Liver (tissue), 9 donors: ENCODE measurements around the gene MPRIP. TPM values are rescaled to one million over a fixed set of nuclear protein-coding genes. Genes with fewer than 3 reads are reported as not detected.
A peak's percentile ranks its signal among the peaks of the same experiment; 100 is the strongest.

Experiments used
- DNase-seq: peaks from one replicate; pipeline ENCODE4 v3.0.0-alpha.2; 2017; ENCODE audit warnings: low spot score
- H3K27ac ChIP-seq, 2 donors: one replicate each; pipeline ENCODE4 v1.7.0; 2013; ENCODE audit warnings: inconsistent platforms in 2 of 2, low read length in 2 of 2, control low read depth in 1 of 2, low read depth in 1 of 2, mild to moderate bottlenecking in 1 of 2
- H3K27me3 ChIP-seq, 4 donors: one replicate each; pipeline versions ENCODE4 v1.6.1 to v1.7.0; 2013; ENCODE audit warnings: low read length in 3 of 4, inconsistent platforms in 1 of 4, mild to moderate bottlenecking in 1 of 4, moderate library complexity in 1 of 4; ENCODE audit not compliant: control insufficient read depth in 4 of 4, insufficient read depth in 4 of 4
- H3K36me3 ChIP-seq, 4 donors: one replicate each; pipeline versions ENCODE4 v1.6.1 to v1.7.0; 2013; ENCODE audit warnings: low read length in 3 of 4, mild to moderate bottlenecking in 3 of 4, low read depth in 1 of 4, moderate library complexity in 1 of 4; ENCODE audit not compliant: control insufficient read depth in 4 of 4, insufficient read depth in 3 of 4
- H3K4me1 ChIP-seq, 4 donors: one replicate each; pipeline versions ENCODE4 v1.6.1 to v1.7.0; 2013; ENCODE audit warnings: low read length in 3 of 4, mild to moderate bottlenecking in 3 of 4, moderate library complexity in 1 of 4; ENCODE audit not compliant: control insufficient read depth in 4 of 4, insufficient read depth in 4 of 4
- H3K4me3 ChIP-seq, 3 donors: one replicate each; pipeline versions ENCODE4 v1.6.1 to v1.7.0; 2013; ENCODE audit warnings: low read length in 3 of 3, control low read depth in 1 of 3, low read depth in 1 of 3, mild to moderate bottlenecking in 1 of 3
- H3K9ac ChIP-seq, 2 donors: one replicate each; pipeline ENCODE4 v1.7.0; 2013; ENCODE audit warnings: low read length in 2 of 2, mild to moderate bottlenecking in 2 of 2, moderate library complexity in 2 of 2, control low read depth in 1 of 2, low read depth in 1 of 2
- H3K9me3 ChIP-seq, 4 donors: one replicate each; pipeline versions ENCODE4 v1.6.1 to v1.7.0; 2013; ENCODE audit warnings: low read length in 3 of 4; ENCODE audit not compliant: control insufficient read depth in 4 of 4
- EGR1 ChIP-seq, 2 donors: IDR thresholded peaks; 2 replicates each; pipeline ENCODE4 v1.6.1; 2016 to 2018; ENCODE audit warnings: antibody characterized with exemption in 2 of 2, low read depth in 2 of 2
- FOXA1 ChIP-seq: IDR thresholded peaks from 2 replicates; pipeline ENCODE4 v1.6.1; 2016; ENCODE audit warnings: antibody characterized with exemption
- FOXA2 ChIP-seq: IDR thresholded peaks from 2 replicates; pipeline ENCODE4 v1.6.1; 2016; ENCODE audit warnings: antibody characterized with exemption
- GABPA ChIP-seq, 2 donors: IDR thresholded peaks in 1 of 2; conservative IDR thresholded peaks in 1 of 2; 2 replicates each; pipeline ENCODE4 v1.6.1; 2016; ENCODE audit warnings: antibody characterized with exemption in 2 of 2, mild to moderate bottlenecking in 1 of 2, moderate library complexity in 1 of 2
- HNF4A ChIP-seq, 2 donors: conservative IDR thresholded peaks; 2 replicates each; pipeline ENCODE4 v1.6.1; 2016; ENCODE audit warnings: antibody characterized with exemption in 2 of 2, mild to moderate bottlenecking in 2 of 2
- HNF4G ChIP-seq: IDR thresholded peaks from 2 replicates; pipeline ENCODE4 v1.6.1; 2016; ENCODE audit warnings: antibody characterized with exemption
- JUND ChIP-seq, 2 donors: IDR thresholded peaks; 2 replicates each; pipeline ENCODE4 v1.6.1; 2016; ENCODE audit warnings: antibody characterized with exemption in 2 of 2
- NR2F2 ChIP-seq: IDR thresholded peaks from 2 replicates; pipeline ENCODE4 v1.6.1; 2016; ENCODE audit warnings: antibody characterized with exemption
- RAD21 ChIP-seq, 2 donors: IDR thresholded peaks; 2 replicates each; pipeline ENCODE4 v1.6.1; 2016; ENCODE audit warnings: antibody characterized with exemption in 2 of 2, mild to moderate bottlenecking in 2 of 2
- RXRA ChIP-seq, 2 donors: IDR thresholded peaks; 2 replicates each; pipeline ENCODE4 v1.6.1; 2017 to 2018; ENCODE audit warnings: antibody characterized with exemption in 2 of 2, mild to moderate bottlenecking in 1 of 2
- SP1 ChIP-seq: IDR thresholded peaks from 2 replicates; pipeline ENCODE4 v1.6.1; 2018; ENCODE audit warnings: antibody characterized with exemption, mild to moderate bottlenecking
- TAF1 ChIP-seq: conservative IDR thresholded peaks from 2 replicates; pipeline ENCODE4 v1.6.1; 2016; ENCODE audit warnings: antibody characterized with exemption, mild to moderate bottlenecking
- YY1 ChIP-seq: IDR thresholded peaks from 2 replicates; pipeline ENCODE4 v1.6.1; 2016; ENCODE audit warnings: antibody characterized with exemption, mild to moderate bottlenecking
- WGBS: extraction: QIAGEN DNeasy Blood & Tissue Kit; methylation state at CpG from one replicate; pipeline ENCODE4 v1.1.7; 2013; 5-methylcytosine and 5-hydroxymethylcytosine counted together
- polyA plus RNA-seq, 2 donors: library from polyadenylated mRNA; stranded (reverse) in 1 of 2; unstranded in 1 of 2; fragments of 200-250 nt in 1 of 2; fragments of >200 nt in 1 of 2; fragmentation: Nextera tagmentation in 1 of 2; extraction: Ambion mirVana in 1 of 2; gene quantifications; one replicate each; pipeline versions ENCODE4 v1.2.1 to v1.2.3, GENCODE V29; 2013 to 2015
- total RNA-seq, 2 donors: library from RNA; depleted of rRNA; stranded (reverse); fragments of >200 nt; gene quantifications; one replicate each; pipeline ENCODE4 v1.2.3, GENCODE V29; 2014
- TF ChIP-seq, protein P1 (sequence below): IDR thresholded peaks from 2 replicates; pipeline ENCODE4 v1.6.1; 2016; ENCODE audit warnings: antibody characterized with exemption
- TF ChIP-seq, protein P2 (sequence below): IDR thresholded peaks from 2 replicates; pipeline ENCODE4 v1.6.1; 2016; ENCODE audit warnings: antibody characterized with exemption
- TF ChIP-seq, protein P3 (sequence below): IDR thresholded peaks from 2 replicates; pipeline ENCODE4 v1.6.1; 2016; ENCODE audit warnings: antibody characterized with exemption, mild to moderate bottlenecking
- TF ChIP-seq, protein P4 (sequence below): IDR thresholded peaks from 2 replicates; pipeline ENCODE4 v1.6.1; 2016; ENCODE audit warnings: antibody characterized with exemption
- donor health status: healthy.
- donor health status: healthy.
- donor health status: healthy.
- donor health status: healthy.
- donor health status: healthy.

Gene MPRIP
- total and polyA plus RNA-seq, 4 donors = 21.2 to 61.9 (median 34.7) TPM

DNA sequence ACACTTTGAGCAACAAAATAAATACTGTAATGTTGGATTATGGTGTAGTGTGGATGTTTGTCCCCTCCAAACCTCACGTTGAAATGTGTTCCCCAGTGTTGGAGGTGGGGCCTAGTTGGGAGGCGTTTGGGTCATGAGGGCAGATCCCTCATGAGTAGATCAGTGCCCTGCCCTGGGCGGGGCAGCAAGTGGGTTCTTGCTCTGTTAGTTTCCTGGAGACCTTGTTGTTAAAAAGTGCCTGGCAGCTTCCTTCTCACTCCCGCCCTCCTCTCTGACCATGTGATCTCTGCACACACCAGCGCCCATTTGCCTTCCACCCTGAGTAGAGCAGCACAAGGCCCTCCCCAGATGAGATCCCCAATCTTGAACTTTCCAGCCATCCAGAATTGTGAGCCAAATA lies 67.7 kb downstream of the MPRIP start:
- Histone ChIP-seq H3K4me3 (no peak overlapping the region), H3K9me3 (no peaks in the 10 kb centered on the region), H3K36me3 (peaks cover 0 to 7% (median 3%) of the 10 kb centered on the region in 4 donors), H3K27me3 (no peaks in the 10 kb centered on the region), H3K9ac (no peak overlapping the region), H3K4me1 (peaks cover 0 to 34% (median 16%) of the 10 kb centered on the region in 4 donors), H3K27ac (no peak overlapping the region)
- peak; percentile 66 for DNase-seq
- WGBS = 64% methylated on average over 5 of the region's 5 CpGs
- TF ChIP-seq, protein P1, sequence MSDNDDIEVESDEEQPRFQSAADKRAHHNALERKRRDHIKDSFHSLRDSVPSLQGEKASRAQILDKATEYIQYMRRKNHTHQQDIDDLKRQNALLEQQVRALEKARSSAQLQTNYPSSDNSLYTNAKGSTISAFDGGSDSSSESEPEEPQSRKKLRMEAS = no peak
- TF ChIP-seq GABPA (IDR thresholded peaks at IDR 0.05 in 1 of 2, conservative IDR thresholded peaks at IDR 0.05 in 1 of 2) (no peak), TAF1 (no peak), HNF4G (no peak), HNF4A (conservative IDR thresholded peaks at IDR 0.05) (no peak), SP1 (no peak), YY1 (no peak), EGR1 (IDR thresholded peaks at IDR 0.05; ENCODE audit: low read depth in 2 of 2) (no peak), RAD21 (IDR thresholded peaks at IDR 0.05) (no peak), FOXA1 (no peak), FOXA2 (no peak), NR2F2 (no peak), RXRA (IDR thresholded peaks at IDR 0.05) (no peak)
- TF ChIP-seq, protein P2, sequence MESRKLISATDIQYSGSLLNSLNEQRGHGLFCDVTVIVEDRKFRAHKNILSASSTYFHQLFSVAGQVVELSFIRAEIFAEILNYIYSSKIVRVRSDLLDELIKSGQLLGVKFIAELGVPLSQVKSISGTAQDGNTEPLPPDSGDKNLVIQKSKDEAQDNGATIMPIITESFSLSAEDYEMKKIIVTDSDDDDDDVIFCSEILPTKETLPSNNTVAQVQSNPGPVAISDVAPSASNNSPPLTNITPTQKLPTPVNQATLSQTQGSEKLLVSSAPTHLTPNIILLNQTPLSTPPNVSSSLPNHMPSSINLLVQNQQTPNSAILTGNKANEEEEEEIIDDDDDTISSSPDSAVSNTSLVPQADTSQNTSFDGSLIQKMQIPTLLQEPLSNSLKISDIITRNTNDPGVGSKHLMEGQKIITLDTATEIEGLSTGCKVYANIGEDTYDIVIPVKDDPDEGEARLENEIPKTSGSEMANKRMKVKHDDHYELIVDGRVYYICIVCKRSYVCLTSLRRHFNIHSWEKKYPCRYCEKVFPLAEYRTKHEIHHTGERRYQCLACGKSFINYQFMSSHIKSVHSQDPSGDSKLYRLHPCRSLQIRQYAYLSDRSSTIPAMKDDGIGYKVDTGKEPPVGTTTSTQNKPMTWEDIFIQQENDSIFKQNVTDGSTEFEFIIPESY = no peak
- TF ChIP-seq, protein P3, sequence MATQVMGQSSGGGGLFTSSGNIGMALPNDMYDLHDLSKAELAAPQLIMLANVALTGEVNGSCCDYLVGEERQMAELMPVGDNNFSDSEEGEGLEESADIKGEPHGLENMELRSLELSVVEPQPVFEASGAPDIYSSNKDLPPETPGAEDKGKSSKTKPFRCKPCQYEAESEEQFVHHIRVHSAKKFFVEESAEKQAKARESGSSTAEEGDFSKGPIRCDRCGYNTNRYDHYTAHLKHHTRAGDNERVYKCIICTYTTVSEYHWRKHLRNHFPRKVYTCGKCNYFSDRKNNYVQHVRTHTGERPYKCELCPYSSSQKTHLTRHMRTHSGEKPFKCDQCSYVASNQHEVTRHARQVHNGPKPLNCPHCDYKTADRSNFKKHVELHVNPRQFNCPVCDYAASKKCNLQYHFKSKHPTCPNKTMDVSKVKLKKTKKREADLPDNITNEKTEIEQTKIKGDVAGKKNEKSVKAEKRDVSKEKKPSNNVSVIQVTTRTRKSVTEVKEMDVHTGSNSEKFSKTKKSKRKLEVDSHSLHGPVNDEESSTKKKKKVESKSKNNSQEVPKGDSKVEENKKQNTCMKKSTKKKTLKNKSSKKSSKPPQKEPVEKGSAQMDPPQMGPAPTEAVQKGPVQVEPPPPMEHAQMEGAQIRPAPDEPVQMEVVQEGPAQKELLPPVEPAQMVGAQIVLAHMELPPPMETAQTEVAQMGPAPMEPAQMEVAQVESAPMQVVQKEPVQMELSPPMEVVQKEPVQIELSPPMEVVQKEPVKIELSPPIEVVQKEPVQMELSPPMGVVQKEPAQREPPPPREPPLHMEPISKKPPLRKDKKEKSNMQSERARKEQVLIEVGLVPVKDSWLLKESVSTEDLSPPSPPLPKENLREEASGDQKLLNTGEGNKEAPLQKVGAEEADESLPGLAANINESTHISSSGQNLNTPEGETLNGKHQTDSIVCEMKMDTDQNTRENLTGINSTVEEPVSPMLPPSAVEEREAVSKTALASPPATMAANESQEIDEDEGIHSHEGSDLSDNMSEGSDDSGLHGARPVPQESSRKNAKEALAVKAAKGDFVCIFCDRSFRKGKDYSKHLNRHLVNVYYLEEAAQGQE = no peak
- TF ChIP-seq, protein P4, sequence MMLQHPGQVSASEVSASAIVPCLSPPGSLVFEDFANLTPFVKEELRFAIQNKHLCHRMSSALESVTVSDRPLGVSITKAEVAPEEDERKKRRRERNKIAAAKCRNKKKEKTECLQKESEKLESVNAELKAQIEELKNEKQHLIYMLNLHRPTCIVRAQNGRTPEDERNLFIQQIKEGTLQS = no peak

DNA sequence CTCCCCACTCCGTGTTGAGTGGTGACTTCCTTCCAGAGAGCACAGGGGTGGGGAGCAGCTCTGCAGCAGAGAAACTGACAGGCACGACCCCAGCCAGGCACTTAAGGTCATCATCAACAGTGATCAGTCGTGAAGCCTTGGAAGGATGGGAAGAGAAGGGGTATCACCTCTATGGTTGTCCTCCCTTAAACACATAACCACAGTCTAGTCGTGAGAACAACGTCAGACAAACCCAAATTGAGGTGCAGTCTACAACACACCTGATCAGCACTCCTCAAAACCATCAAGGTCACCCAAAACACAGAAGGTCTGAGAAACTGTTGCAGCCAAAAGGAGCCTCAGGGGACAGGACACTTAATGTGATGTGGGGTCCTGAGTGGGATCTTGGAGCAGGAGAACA lies 68.3 kb downstream of the MPRIP start:
- Histone ChIP-seq H3K9me3 (no peaks in the 10 kb centered on the region), H3K4me3 (no peak overlapping the region), H3K27me3 (no peaks in the 10 kb centered on the region), H3K9ac (no peak overlapping the region), H3K4me1 (peaks cover 0 to 40% (median 19%) of the 10 kb centered on the region in 4 donors), H3K36me3 (peaks cover 0 to 7% (median 3%) of the 10 kb centered on the region in 4 donors), H3K27ac (no peak overlapping the region)
- WGBS = 76% methylated on average over 5 of the region's 5 CpGs
- no peak for DNase-seq
- TF ChIP-seq, protein P2 = no peak
- TF ChIP-seq HNF4A (conservative IDR thresholded peaks at IDR 0.05) (no peak), FOXA2 (no peak), HNF4G (no peak), YY1 (no peak), RAD21 (IDR thresholded peaks at IDR 0.05) (no peak), RXRA (IDR thresholded peaks at IDR 0.05) (no peak), JUND (IDR thresholded peaks at IDR 0.05) (no peak), TAF1 (no peak), FOXA1 (no peak), SP1 (no peak), EGR1 (IDR thresholded peaks at IDR 0.05; ENCODE audit: low read depth in 2 of 2) (no peak), NR2F2 (no peak), GABPA (IDR thresholded peaks at IDR 0.05 in 1 of 2, conservative IDR thresholded peaks at IDR 0.05 in 1 of 2) (no peak)
- TF ChIP-seq, protein P3 = no peak
- TF ChIP-seq, protein P1 = no peak
- TF ChIP-seq, protein P4 = no peak
